H1 (cell line): ENCODE data around the gene GGA1. TPM values are rescaled to one million over a fixed set of nuclear protein-coding genes. Genes with fewer than 3 reads are reported as not detected.

ENCODE experiments used
- EZH2 ChIP-seq: fragments of 200-600 bp; sonication (generic); IDR thresholded peaks from 2 replicates; pipeline ENCODE4 v1.7.1; 2012; ENCODE audit warnings: low read depth, mild to moderate bottlenecking, moderate library complexity, low read length, inconsistent platforms; ENCODE audit not compliant: severe bottlenecking
- KDM1A ChIP-seq: fragments of 200-600, 300-600 bp; sonication (generic); IDR thresholded peaks from 2 replicates; pipeline ENCODE4 v1.7.1; 2016; ENCODE audit warnings: mild to moderate bottlenecking, low read length, borderline replicate concordance
- polyA plus RNA-seq, 7 experiments: library from polyadenylated mRNA; depleted of rRNA in 3 of 7; stranded (reverse) in 5 of 7; unstranded in 2 of 7; fragments of >200 nt in 5 of 7; fragments of 200-250 nt in 2 of 7; gene quantifications; 1 replicate in 5 of 7; 2 replicates in 1 of 7; 4 replicates in 1 of 7; pipeline versions ENCODE4 v1.2.1 to v1.2.3, GENCODE V29; 2011 to 2013; ENCODE audit warnings: missing spikeins in 2 of 7, mixed read lengths in 2 of 7
- total RNA-seq: library from RNA; stranded (reverse); fragmentation: NEBNext Ultra II Directional; extraction: Animal tissue kit (Norgen Biotek cat#: 25700); gene quantifications from 2 replicates; pipeline ENCODE4 v1.2.1, GENCODE V29; 2021

Gene GGA1
- total and polyA plus RNA-seq, 2 of the 8 experiments (the other 6 are each of a cell fraction or from before 2014, with no cell fraction given), result 49.3 to 57.2 TPM

DNA sequence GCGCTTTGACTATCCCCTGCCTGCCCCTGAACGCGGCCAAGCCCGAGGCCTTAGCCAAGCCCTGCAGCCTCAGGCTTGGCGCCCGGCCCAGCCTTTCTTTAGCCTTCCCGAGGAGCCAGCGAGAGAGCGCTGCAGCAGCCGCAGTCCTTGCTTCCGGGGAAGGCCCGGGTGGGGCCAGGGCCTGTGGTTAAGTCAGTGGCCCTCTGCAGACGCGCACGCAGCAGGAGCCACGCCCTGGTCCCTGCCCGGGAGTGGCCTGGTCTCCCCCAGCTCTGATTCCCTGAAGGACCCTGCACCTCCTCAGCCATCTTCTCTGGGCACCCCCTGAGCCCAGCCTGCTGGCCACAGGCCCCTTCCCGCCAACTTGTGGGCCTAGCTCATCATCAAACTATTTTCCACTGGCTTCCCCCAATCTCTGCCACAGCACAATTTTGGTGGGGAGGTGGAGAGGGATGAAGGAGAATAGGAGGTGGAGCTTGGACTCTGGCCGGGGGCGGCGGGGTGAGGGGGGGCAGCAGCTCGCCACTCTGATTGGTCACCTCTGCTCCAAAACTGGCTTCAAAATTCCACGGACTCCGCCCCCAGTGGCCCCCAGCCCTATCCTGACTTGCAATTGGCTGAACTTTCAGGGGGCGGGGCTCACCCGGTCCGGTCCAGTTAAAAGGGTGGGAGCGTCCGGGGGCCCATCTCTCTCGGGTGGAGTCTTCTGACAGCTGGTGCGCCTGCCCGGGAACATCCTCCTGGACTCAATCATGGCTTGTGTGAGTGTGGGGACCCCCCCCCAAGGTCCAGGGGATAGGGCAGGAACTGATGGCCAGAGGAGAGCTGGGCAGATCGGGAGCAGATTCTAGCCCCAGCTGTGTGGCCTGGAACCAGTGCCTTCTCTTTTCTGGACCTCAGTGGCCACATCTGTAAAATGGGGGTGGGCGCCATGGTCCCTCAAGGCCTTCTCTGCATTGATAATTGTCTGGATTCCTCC, 66.6 kb downstream of the GGA1 start, which contains the start of gene LGALS1 (continued):
- TF ChIP-seq KDM1A (peak; percentile 75; the same call in 1 of the 2 replicates), EZH2 (no peak)
